Mesenchymal stem cell (in vitro differentiated cells and primary cell): ENCODE results near the gene DPPA3.

Experiments used
- DNase-seq: peaks from one replicate; pipeline ENCODE4 v3.0.0-alpha.2; 2013
- H2AFZ ChIP-seq: one replicate; pipeline ENCODE4 v1.6.1; 2013; ENCODE audit warnings: low read depth, mild to moderate bottlenecking, control low read depth, inconsistent platforms, low read length, moderate library complexity
- H2AK5ac ChIP-seq: 2 replicates; pipeline ENCODE4 v1.6.1; 2013; ENCODE audit warnings: low read length, moderate library complexity, mild to moderate bottlenecking, inconsistent platforms; ENCODE audit not compliant: severe bottlenecking
- H2BK120ac ChIP-seq: one replicate; pipeline ENCODE4 v1.6.1; 2013; ENCODE audit warnings: low read depth, mild to moderate bottlenecking, inconsistent platforms, low read length, moderate library complexity
- H2BK12ac ChIP-seq, 2 experiments: one replicate each; pipeline ENCODE4 v1.6.1; 2013; ENCODE audit warnings: inconsistent platforms in 2 of 2, low read length in 2 of 2, mild to moderate bottlenecking in 2 of 2, moderate library complexity in 2 of 2, control low read depth in 1 of 2
- H2BK15ac ChIP-seq: one replicate; pipeline ENCODE4 v1.6.1; 2013; ENCODE audit warnings: mild to moderate bottlenecking, low read depth, inconsistent platforms; ENCODE audit not compliant: poor library complexity, severe bottlenecking
- H2BK5ac ChIP-seq: 2 replicates; pipeline ENCODE4 v1.6.1; 2013; ENCODE audit warnings: low read depth, mild to moderate bottlenecking, low read length, control low read depth, inconsistent platforms; ENCODE audit not compliant: poor library complexity, severe bottlenecking
- H3K14ac ChIP-seq, 2 experiments: one replicate each; pipeline ENCODE4 v1.6.1; 2013; ENCODE audit warnings: inconsistent platforms in 2 of 2, low read length in 2 of 2, control low read depth in 1 of 2, mild to moderate bottlenecking in 1 of 2, moderate library complexity in 1 of 2
- H3K18ac ChIP-seq, 2 experiments: one replicate each; pipeline ENCODE4 v1.6.1; 2013; ENCODE audit warnings: inconsistent platforms in 2 of 2, low read length in 2 of 2, control low read depth in 1 of 2, low read depth in 1 of 2, mild to moderate bottlenecking in 1 of 2
- H3K23ac ChIP-seq, 2 experiments: one replicate each; pipeline ENCODE4 v1.6.1; 2013; ENCODE audit warnings: inconsistent platforms in 2 of 2, low read length in 2 of 2, mild to moderate bottlenecking in 2 of 2, moderate library complexity in 2 of 2, control low read depth in 1 of 2
- H3K27ac ChIP-seq: 2 replicates; pipeline ENCODE4 v1.5.1; 2013; ENCODE audit warnings: mild to moderate bottlenecking, moderate library complexity, low read length, control low read depth, inconsistent platforms; ENCODE audit not compliant: poor library complexity, severe bottlenecking
- H3K27me3 ChIP-seq, 2 experiments: 2 replicates each; pipeline versions ENCODE4 v1.6.1 to v1.7.0; 2013; ENCODE audit warnings: low read length in 2 of 2, mild to moderate bottlenecking in 2 of 2, moderate library complexity in 2 of 2, control low read depth in 1 of 2, inconsistent platforms in 1 of 2; ENCODE audit not compliant: control insufficient read depth in 1 of 2, insufficient read depth in 1 of 2
- H3K36me3 ChIP-seq, 2 experiments: 2 replicates each; pipeline versions ENCODE4 v1.6.1 to v1.7.0; 2013; ENCODE audit warnings: low read length in 2 of 2, control low read depth in 1 of 2, inconsistent platforms in 1 of 2, low read depth in 1 of 2, mild to moderate bottlenecking in 1 of 2; ENCODE audit not compliant: insufficient read depth in 2 of 2, control insufficient read depth in 1 of 2
- H3K4ac ChIP-seq, 2 experiments: one replicate each; pipeline ENCODE4 v1.6.1; 2013; ENCODE audit warnings: inconsistent platforms in 2 of 2, low read length in 2 of 2, mild to moderate bottlenecking in 2 of 2, moderate library complexity in 2 of 2, control low read depth in 1 of 2, low read depth in 1 of 2
- H3K4me1 ChIP-seq: 2 replicates; pipeline ENCODE4 v1.6.1; 2013; ENCODE audit warnings: low read depth, low read length, control low read depth; ENCODE audit not compliant: control insufficient read depth, insufficient read depth
- H3K4me2 ChIP-seq: 2 replicates; pipeline ENCODE4 v1.6.1; 2013; ENCODE audit warnings: low read length, mild to moderate bottlenecking, inconsistent platforms; ENCODE audit not compliant: poor library complexity, severe bottlenecking
- H3K4me3 ChIP-seq, 2 experiments: 2 replicates each; pipeline versions ENCODE4 v1.5.1 to v1.7.0; 2013; ENCODE audit warnings: low read length in 2 of 2, mild to moderate bottlenecking in 2 of 2, control low read depth in 1 of 2, low read depth in 1 of 2; ENCODE audit not compliant: insufficient read depth in 1 of 2
- H3K79me1 ChIP-seq: replicated peaks from 2 replicates; pipeline ENCODE4 v1.6.1; 2013; ENCODE audit warnings: mild to moderate bottlenecking, control low read depth, low read length, inconsistent platforms; ENCODE audit not compliant: poor library complexity, severe bottlenecking
- H3K9ac ChIP-seq: 2 replicates; pipeline ENCODE4 v1.7.0; 2013; ENCODE audit warnings: mild to moderate bottlenecking, low read length, moderate library complexity
- H3K9me3 ChIP-seq: 2 replicates; pipeline ENCODE4 v1.7.0; 2013; ENCODE audit warnings: mild to moderate bottlenecking, low read length; ENCODE audit not compliant: control insufficient read depth
- H4K8ac ChIP-seq: one replicate; pipeline ENCODE4 v1.6.1; 2013; ENCODE audit warnings: inconsistent platforms, mild to moderate bottlenecking, low read length, moderate library complexity
- H4K91ac ChIP-seq: one replicate; pipeline ENCODE4 v1.6.1; 2013; ENCODE audit warnings: mild to moderate bottlenecking, low read length, inconsistent platforms
- WGBS: methylation state at CpG from one replicate; pipeline ENCODE4 v1.1.7; 2013; ENCODE audit warnings: mixed read lengths; 5-methylcytosine and 5-hydroxymethylcytosine counted together

Gene DPPA3

DNA sequence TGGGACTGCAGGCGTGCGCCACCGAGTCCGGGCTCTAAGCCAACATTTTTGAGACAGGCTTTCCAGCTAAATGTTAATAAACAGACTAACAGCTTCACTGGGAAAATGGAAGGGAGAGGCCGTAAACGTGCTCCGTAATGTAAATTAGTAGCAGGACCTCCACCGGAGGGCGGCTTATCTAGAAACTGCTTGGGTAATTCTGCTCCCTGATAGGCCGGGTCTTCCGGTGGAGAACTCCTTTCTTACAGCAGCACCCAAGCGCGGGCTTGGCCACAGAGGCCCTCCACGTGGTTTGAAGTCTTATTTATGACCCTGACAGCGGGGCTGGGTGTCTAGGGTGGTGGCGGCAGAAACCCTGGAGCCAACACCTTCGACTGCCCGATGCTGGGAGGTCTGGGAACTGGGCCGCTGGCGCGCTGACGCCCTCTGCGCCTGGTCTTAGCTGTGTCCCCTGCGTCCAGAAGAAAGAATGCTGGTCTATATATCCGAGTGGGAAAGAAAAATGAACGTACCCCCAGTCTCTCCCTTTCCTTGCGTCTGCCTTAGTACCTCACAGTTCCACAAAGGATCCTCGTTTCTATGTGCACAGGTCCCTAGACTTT lies 1.7 kb downstream of the DPPA3 start:
- no peak for DNase-seq
- Histone ChIP-seq H3K9me3 (no peaks in the 10 kb centered on the region), H3K4me1 (no peaks in the 10 kb centered on the region), H3K27me3 (peaks cover 0 to 6% of the 10 kb centered on the region in 2 experiments), H4K8ac (no peak overlapping the region), H2BK12ac (no peak overlapping the region), H3K14ac (no peak overlapping the region), H3K23ac (no peak overlapping the region), H2AK5ac (no peak overlapping the region), H2BK15ac (no peak overlapping the region), H3K36me3 (no peaks in the 10 kb centered on the region), H3K4me2 (no peak overlapping the region), H2BK120ac (no peak overlapping the region), H4K91ac (no peak overlapping the region), H2AFZ (no peak overlapping the region), H3K18ac (no peak overlapping the region), H3K79me1 (no peaks in the 10 kb centered on the region), H3K4me3 (no peak overlapping the region), H3K4ac (no peak overlapping the region), H2BK5ac (no peak overlapping the region), H3K9ac (no peak overlapping the region), H3K27ac (no peak overlapping the region)
- 90% methylated on average over 27 of the region's 28 CpGs for WGBS

DNA sequence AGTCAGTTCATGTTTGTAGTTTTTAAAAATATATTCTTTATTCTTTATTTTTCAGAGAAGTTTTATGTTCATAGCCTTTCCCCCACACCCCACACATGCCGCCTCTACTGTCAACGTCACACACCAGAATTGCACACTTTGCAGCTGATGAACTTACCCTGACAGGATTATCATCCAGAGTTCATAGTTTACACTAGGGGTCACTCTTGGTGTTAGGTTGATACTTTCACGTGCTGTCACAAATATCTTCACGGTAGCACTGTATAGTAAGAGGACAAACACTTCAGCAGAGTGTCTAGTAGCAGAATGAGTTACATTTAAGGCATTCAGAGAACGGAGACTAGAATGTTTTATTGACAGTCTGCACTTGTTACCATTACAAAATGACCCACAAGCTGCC lies 5.1 kb downstream of the DPPA3 start:
- Histone ChIP-seq H2AFZ (no peak overlapping the region), H4K91ac (no peak overlapping the region), H3K4me3 (no peak overlapping the region), H3K79me1 (no peaks in the 10 kb centered on the region), H2BK120ac (no peak overlapping the region), H2BK5ac (no peak overlapping the region), H3K4me2 (no peak overlapping the region), H3K36me3 (no peaks in the 10 kb centered on the region), H3K18ac (no peak overlapping the region), H3K4me1 (no peaks in the 10 kb centered on the region), H3K14ac (no peak overlapping the region), H3K23ac (no peak overlapping the region), H3K9me3 (no peaks in the 10 kb centered on the region), H4K8ac (no peak overlapping the region), H3K9ac (no peak overlapping the region), H3K27me3 (peaks cover 5 to 8% of the 10 kb centered on the region in 2 experiments), H2BK12ac (no peak overlapping the region), H2BK15ac (no peak overlapping the region), H3K4ac (no peak overlapping the region), H3K27ac (no peak overlapping the region), H2AK5ac (no peak overlapping the region)
- WGBS: 13% methylated on average over 5 of the region's 5 CpGs
- no peak for DNase-seq

DNA sequence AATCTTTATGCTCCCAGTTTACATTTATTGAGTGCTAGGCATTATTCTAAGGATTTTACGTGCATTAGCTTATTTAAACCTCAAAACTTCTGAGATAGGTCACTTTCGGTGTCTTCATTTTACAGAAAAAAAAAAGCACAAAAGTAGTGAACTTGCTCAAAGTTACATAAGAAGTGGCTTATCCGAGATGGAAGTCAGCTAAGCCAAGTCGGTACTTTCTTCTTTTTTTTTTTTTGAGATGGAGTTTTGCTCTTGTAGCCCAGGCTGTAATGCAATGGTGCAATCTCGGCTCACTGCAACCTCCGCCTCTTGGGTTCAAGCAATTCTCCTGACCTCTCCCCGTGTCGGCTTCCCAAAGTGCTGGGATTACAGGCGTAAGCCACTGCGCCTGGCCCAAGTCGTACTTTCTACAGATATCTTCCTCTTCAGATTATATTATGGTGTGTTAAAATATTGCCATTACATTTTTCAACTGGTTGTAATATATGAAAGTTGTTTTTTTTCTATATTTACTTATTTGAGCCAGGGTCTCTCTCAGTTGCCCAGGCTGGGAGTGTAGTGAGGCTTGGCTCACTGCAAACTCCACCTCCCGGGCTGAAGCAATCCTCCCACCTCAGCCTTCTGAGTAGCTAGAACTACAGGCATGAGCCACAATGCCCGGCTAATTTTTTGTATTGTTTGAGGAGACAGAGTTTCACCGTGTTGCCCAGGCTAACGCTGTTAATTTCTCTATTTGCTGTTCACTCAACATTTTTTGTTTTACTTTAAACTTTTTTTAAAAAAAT lies 8.9 kb downstream of the DPPA3 start:
- Histone ChIP-seq H3K4ac (no peak overlapping the region), H3K4me2 (no peak overlapping the region), H3K4me1 (no peaks in the 10 kb centered on the region), H3K9ac (no peak overlapping the region), H3K36me3 (no peaks in the 10 kb centered on the region), H2BK120ac (no peak overlapping the region), H4K91ac (no peak overlapping the region), H2BK5ac (no peak overlapping the region), H3K23ac (no peak overlapping the region), H2AFZ (no peak overlapping the region), H3K79me1 (no peaks in the 10 kb centered on the region), H2BK12ac (no peak overlapping the region), H3K4me3 (no peak overlapping the region), H3K27me3 (peaks cover 5 to 8% of the 10 kb centered on the region in 2 experiments), H3K27ac (no peak overlapping the region), H4K8ac (no peak overlapping the region), H2BK15ac (no peak overlapping the region), H3K14ac (no peak overlapping the region), H3K18ac (no peak overlapping the region), H2AK5ac (no peak overlapping the region), H3K9me3 (no peaks in the 10 kb centered on the region)
- DNase-seq: no peak
- 76% methylated on average over 12 of the region's 15 CpGs for WGBS

DNA sequence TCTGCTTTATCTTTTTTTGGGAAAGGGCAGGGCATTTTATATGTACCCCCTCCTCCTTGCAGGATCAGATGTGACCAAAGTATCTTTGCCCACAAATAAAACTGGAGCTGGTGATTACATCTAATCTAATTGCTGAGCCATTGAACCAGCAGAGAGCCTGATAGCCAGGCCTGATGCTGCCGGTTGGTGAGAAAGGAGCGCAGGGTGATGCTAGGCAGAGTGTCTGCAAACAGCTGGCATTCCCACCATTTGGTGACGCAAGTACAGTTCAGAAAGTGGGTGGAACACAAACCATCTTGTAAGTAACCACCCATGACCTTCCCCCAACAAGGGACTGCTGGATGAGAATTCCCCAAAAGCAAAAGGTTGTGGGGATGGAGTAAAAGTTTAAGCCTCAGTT lies 12.7 kb downstream of the DPPA3 start:
- Histone ChIP-seq H3K23ac (no peak overlapping the region), H3K14ac (no peak overlapping the region), H3K27me3 (peaks cover 0 to 2% of the 10 kb centered on the region in 2 experiments), H3K36me3 (no peaks in the 10 kb centered on the region), H3K4me3 (no peak overlapping the region), H2AFZ (no peak overlapping the region), H2BK120ac (no peak overlapping the region), H3K79me1 (no peaks in the 10 kb centered on the region), H4K8ac (no peak overlapping the region), H2BK5ac (no peak overlapping the region), H3K9me3 (peaks cover 5% of the 10 kb centered on the region), H3K27ac (no peak overlapping the region), H3K4me2 (no peak overlapping the region), H3K9ac (no peak overlapping the region), H2AK5ac (no peak overlapping the region), H2BK15ac (no peak overlapping the region), H4K91ac (no peak overlapping the region), H3K4ac (no peak overlapping the region), H3K4me1 (no peaks in the 10 kb centered on the region), H2BK12ac (no peak overlapping the region), H3K18ac (no peak overlapping the region)
- 77% methylated on average over 2 of the region's 3 CpGs for WGBS
- DNase-seq: no peak
